Measurements from ENCODE around the gene EFNA5.

Gene EFNA5

DNA sequence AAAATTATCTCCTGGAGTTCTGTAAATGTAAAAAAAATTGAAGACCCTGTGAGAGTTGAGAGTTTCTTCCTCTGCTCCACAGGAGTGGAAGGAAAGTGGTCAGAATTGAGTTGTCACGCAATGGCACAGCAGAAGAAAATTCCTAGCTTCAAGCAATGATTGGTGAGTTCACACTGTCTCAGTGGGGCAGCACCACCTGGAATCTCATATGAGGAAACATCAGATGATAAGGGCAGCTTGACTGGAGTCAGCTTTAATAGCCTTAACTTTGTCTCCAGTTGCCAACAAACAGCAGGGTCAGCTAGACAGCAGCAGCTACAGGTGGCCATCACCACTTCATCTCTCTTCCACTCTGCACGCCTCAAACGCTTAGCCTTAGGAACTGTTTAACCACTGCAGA is 211.1 kb downstream of the EFNA5 start:
- H3K79me2 ChIP-seq (ENCODE audit: insufficient read depth, low read depth) = no peaks in the 10 kb centered on the region
- no peak overlapping the region for H2AFZ ChIP-seq (ENCODE audit: low read depth)
- H3K27me3 ChIP-seq (ENCODE audit: insufficient read depth, low read depth) = no peaks in the 10 kb centered on the region
- H3K27ac ChIP-seq = no peak overlapping the region
- H4K20me1 ChIP-seq (ENCODE audit: insufficient read depth) = no peaks in the 10 kb centered on the region
- H3K4me1 ChIP-seq (ENCODE audit: low read depth, poor library complexity, severe bottlenecking) = no peaks in the 10 kb centered on the region
- no peaks in the 10 kb centered on the region for H3K36me3 ChIP-seq (ENCODE audit: insufficient read depth)
- H3K9ac ChIP-seq = no peak overlapping the region
- no peak overlapping the region for H3K4me2 ChIP-seq
- TF ChIP-seq, protein P1, sequence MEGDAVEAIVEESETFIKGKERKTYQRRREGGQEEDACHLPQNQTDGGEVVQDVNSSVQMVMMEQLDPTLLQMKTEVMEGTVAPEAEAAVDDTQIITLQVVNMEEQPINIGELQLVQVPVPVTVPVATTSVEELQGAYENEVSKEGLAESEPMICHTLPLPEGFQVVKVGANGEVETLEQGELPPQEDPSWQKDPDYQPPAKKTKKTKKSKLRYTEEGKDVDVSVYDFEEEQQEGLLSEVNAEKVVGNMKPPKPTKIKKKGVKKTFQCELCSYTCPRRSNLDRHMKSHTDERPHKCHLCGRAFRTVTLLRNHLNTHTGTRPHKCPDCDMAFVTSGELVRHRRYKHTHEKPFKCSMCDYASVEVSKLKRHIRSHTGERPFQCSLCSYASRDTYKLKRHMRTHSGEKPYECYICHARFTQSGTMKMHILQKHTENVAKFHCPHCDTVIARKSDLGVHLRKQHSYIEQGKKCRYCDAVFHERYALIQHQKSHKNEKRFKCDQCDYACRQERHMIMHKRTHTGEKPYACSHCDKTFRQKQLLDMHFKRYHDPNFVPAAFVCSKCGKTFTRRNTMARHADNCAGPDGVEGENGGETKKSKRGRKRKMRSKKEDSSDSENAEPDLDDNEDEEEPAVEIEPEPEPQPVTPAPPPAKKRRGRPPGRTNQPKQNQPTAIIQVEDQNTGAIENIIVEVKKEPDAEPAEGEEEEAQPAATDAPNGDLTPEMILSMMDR (conservative IDR thresholded peaks at IDR 0.05; ENCODE audit: low read depth, low read length) = no peak
- H3K4me3 ChIP-seq (IDR thresholded peaks at IDR 0.05; ENCODE audit: insufficient read depth, low read depth, low read length) = no peak overlapping the region

GRCh38 chr5:107458322-107458721 is 212.4 kb downstream of the EFNA5 start:
- Histone ChIP-seq H2AFZ (ENCODE audit: low read depth) (no peak overlapping the region), H3K36me3 (ENCODE audit: insufficient read depth) (no peaks in the 10 kb centered on the region), H3K27me3 (ENCODE audit: insufficient read depth, low read depth) (no peaks in the 10 kb centered on the region), H3K4me3 (IDR thresholded peaks at IDR 0.05; ENCODE audit: insufficient read depth, low read depth, low read length) (no peak overlapping the region), H3K27ac (no peak overlapping the region), H3K79me2 (ENCODE audit: insufficient read depth, low read depth) (no peaks in the 10 kb centered on the region), H3K9ac (no peak overlapping the region), H3K4me1 (ENCODE audit: low read depth, poor library complexity, severe bottlenecking) (no peaks in the 10 kb centered on the region), H3K4me2 (no peak overlapping the region), H4K20me1 (ENCODE audit: insufficient read depth) (no peaks in the 10 kb centered on the region)
- TF ChIP-seq, protein P1 (conservative IDR thresholded peaks at IDR 0.05; ENCODE audit: low read depth, low read length) = no peak

DNA sequence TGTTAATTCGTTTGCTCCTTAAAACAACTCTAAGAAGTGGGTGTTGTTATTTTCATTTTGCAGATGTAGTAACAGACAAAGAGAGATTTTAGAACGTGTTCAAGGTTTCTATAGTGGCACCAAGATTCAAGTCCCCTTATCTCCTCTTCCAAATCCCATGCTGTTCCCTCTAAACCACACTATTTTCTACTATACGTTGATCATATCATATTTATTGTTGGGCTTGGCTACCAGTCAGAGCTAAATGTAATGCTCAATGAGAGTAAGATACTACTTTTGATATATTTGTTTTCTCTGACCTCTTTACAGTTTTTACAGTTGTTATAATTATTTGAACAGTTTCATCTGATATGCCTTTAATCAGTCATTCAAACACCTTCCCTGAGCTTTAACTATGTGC is 212.9 kb downstream of the EFNA5 start:
- H4K20me1 ChIP-seq (ENCODE audit: insufficient read depth) = no peaks in the 10 kb centered on the region
- H3K4me2 ChIP-seq = no peak overlapping the region
- H3K36me3 ChIP-seq (ENCODE audit: insufficient read depth) = no peaks in the 10 kb centered on the region
- TF ChIP-seq, protein P1 (conservative IDR thresholded peaks at IDR 0.05; ENCODE audit: low read depth, low read length) = no peak
- H2AFZ ChIP-seq (ENCODE audit: low read depth) = no peak overlapping the region
- H3K27ac ChIP-seq = no peak overlapping the region
- no peaks in the 10 kb centered on the region for H3K79me2 ChIP-seq (ENCODE audit: insufficient read depth, low read depth)
- H3K27me3 ChIP-seq (ENCODE audit: insufficient read depth, low read depth) = no peaks in the 10 kb centered on the region
- H3K4me1 ChIP-seq (ENCODE audit: low read depth, poor library complexity, severe bottlenecking) = no peaks in the 10 kb centered on the region
- no peak overlapping the region for H3K9ac ChIP-seq
- H3K4me3 ChIP-seq (IDR thresholded peaks at IDR 0.05; ENCODE audit: insufficient read depth, low read depth, low read length) = no peak overlapping the region

DNA sequence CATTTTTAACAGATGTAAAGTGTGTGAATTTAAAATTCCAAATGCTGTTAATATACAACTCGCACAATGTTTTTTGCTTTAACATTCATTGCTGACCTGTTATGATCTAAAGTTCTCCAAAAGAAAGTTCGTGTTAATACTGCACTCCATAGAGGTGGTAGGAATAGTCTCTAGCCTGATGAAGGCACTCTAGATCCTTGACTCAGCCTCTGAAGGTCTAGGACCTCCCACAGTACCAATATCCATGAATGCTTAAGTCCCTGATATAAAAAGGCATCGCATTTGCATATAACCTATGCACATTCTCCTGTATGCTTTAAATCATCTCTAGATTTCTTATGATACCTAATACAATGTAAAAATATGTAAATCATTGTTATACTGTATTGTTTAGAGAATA is 213.6 kb downstream of the EFNA5 start:
- H3K36me3 ChIP-seq (ENCODE audit: insufficient read depth) = no peaks in the 10 kb centered on the region
- H3K27ac ChIP-seq = no peak overlapping the region
- no peaks in the 10 kb centered on the region for H4K20me1 ChIP-seq (ENCODE audit: insufficient read depth)
- H3K4me1 ChIP-seq (ENCODE audit: low read depth, poor library complexity, severe bottlenecking) = no peaks in the 10 kb centered on the region
- no peak overlapping the region for H3K4me3 ChIP-seq (IDR thresholded peaks at IDR 0.05; ENCODE audit: insufficient read depth, low read depth, low read length)
- H3K4me2 ChIP-seq = no peak overlapping the region
- H3K27me3 ChIP-seq (ENCODE audit: insufficient read depth, low read depth) = no peaks in the 10 kb centered on the region
- no peak overlapping the region for H2AFZ ChIP-seq (ENCODE audit: low read depth)
- TF ChIP-seq, protein P1 (conservative IDR thresholded peaks at IDR 0.05; ENCODE audit: low read depth, low read length) = no peak
- no peaks in the 10 kb centered on the region for H3K79me2 ChIP-seq (ENCODE audit: insufficient read depth, low read depth)
- H3K9ac ChIP-seq = no peak overlapping the region
